Neural progenitor cell (in vitro differentiated cells): ENCODE results near the gene RSU1. TPM values are rescaled to one million over a fixed set of nuclear protein-coding genes. Genes with fewer than 3 reads are reported as not detected.

ENCODE experiments used
- DNase-seq: peaks from one replicate; pipeline ENCODE4 v3.0.0-alpha.2; 2016; ENCODE audit warnings: low spot score
- H2AFZ ChIP-seq: fragments of 200-600 bp; sonication (generic); replicated peaks from 2 replicates; pipeline ENCODE4 v1.6.1; 2016; ENCODE audit warnings: antibody characterized with exemption
- H3F3A ChIP-seq: fragments of 200-600 bp; sonication (generic); 2 replicates; pipeline ENCODE4 v1.6.1; 2016; ENCODE audit warnings: antibody characterized with exemption, low read depth
- H3K27ac ChIP-seq: fragments of 200-600 bp; sonication (generic); 2 replicates; pipeline ENCODE4 v1.5.1; 2016; ENCODE audit warnings: mild to moderate bottlenecking
- H3K27me3 ChIP-seq: fragments of 200-600 bp; sonication (generic); 2 replicates; pipeline ENCODE4 v1.6.1; 2016; ENCODE audit warnings: mild to moderate bottlenecking, moderate library complexity
- H3K36me3 ChIP-seq: fragments of 200-600 bp; sonication (generic); 2 replicates; pipeline ENCODE4 v1.5.1; 2016
- H3K4me1 ChIP-seq: fragments of 200-600 bp; sonication (generic); 2 replicates; pipeline ENCODE4 v1.6.1; 2016; ENCODE audit warnings: mixed run types
- H3K4me2 ChIP-seq: fragments of 200-600 bp; sonication (generic); 2 replicates; pipeline ENCODE4 v1.6.1; 2016
- H3K4me3 ChIP-seq: fragments of 200-600 bp; sonication (generic); 2 replicates; pipeline ENCODE4 v1.5.1; 2016
- H3K79me2 ChIP-seq: fragments of 200-600 bp; sonication (generic); 2 replicates; pipeline ENCODE4 v1.6.1; 2016; ENCODE audit warnings: low read depth
- H3K9ac ChIP-seq: fragments of 200-600 bp; sonication (generic); 2 replicates; pipeline ENCODE4 v1.6.1; 2016
- H3K9me3 ChIP-seq: fragments of 200-600 bp; sonication (generic); 2 replicates; pipeline ENCODE4 v1.5.1; 2016; ENCODE audit warnings: low read depth
- H4K20me1 ChIP-seq: fragments of 200-600 bp; sonication (generic); 2 replicates; pipeline ENCODE4 v1.6.1; 2016; ENCODE audit warnings: low read depth
- H3K27ac Mint-ChIP-seq: 3 replicates; pipeline ENCODE4 v1.8.0; 2021; ENCODE audit warnings: mixed read lengths
- H3K27me3 Mint-ChIP-seq: 2 replicates; pipeline ENCODE4 v1.8.0; 2022; ENCODE audit warnings: low read depth, mild to moderate bottlenecking, inconsistent platforms, moderate library complexity, mixed read lengths; ENCODE audit not compliant: insufficient read depth
- H3K36me3 Mint-ChIP-seq: 3 replicates; pipeline ENCODE4 v1.8.0; 2021; ENCODE audit warnings: mixed read lengths
- H3K4me1 Mint-ChIP-seq: 3 replicates; pipeline ENCODE4 v1.8.0; 2021; ENCODE audit warnings: mixed read lengths
- H3K4me3 Mint-ChIP-seq: 3 replicates; pipeline ENCODE4 v1.8.0; 2021; ENCODE audit warnings: mild to moderate bottlenecking, moderate library complexity, mixed read lengths
- H3K9me3 Mint-ChIP-seq: 3 replicates; pipeline ENCODE4 v1.8.0; 2020; ENCODE audit warnings: mixed read lengths
- CTCF ChIP-seq: fragments of 200-600 bp; sonication (generic); IDR thresholded peaks from 2 replicates; pipeline ENCODE4 v1.5.1; 2017; ENCODE audit warnings: antibody characterized with exemption, mild to moderate bottlenecking
- EZH2 ChIP-seq: fragments of 200-600 bp; sonication (generic); IDR thresholded peaks from 2 replicates; pipeline ENCODE4 v1.6.1; 2017; ENCODE audit warnings: antibody characterized with exemption, mild to moderate bottlenecking, moderate library complexity
- EZH2phosphoT487 ChIP-seq: fragments of 200-600 bp; sonication (generic); IDR thresholded peaks from 2 replicates; pipeline ENCODE4 v1.6.1; 2017; ENCODE audit warnings: antibody characterized with exemption
- total RNA-seq: library from RNA; depleted of rRNA; stranded (reverse); fragments of >200 nt; gene quantifications from 2 replicates; pipeline ENCODE4 v1.2.3, GENCODE V29; 2015; ENCODE audit warnings: low replicate concordance

Gene RSU1
- total RNA-seq, 1 donor from 2014 or later = 9.6 TPM

- no peak overlapping the region for H3K27ac ChIP-seq
- no peak overlapping the region for H2AFZ ChIP-seq
- no peaks in the 10 kb centered on the region for H3K9me3 ChIP-seq
- no peak for DNase-seq
- no peaks in the 10 kb centered on the region for H3K4me1 ChIP-seq
- no peaks in the 10 kb centered on the region for H3K79me2 ChIP-seq
- Mint-ChIP-seq H3K36me3 (no peaks in the 10 kb centered on the region), H3K27ac (no peak overlapping the region), H3K9me3 (no peaks in the 10 kb centered on the region), H3K27me3 (peaks cover 2% of the 10 kb centered on the region), H3K4me1 (no peaks in the 10 kb centered on the region), H3K4me3 (no peak overlapping the region)
- no peak overlapping the region for H3K4me2 ChIP-seq
- no peak overlapping the region for H3K4me3 ChIP-seq
- no peaks in the 10 kb centered on the region for H3K36me3 ChIP-seq
- no peak for TF ChIP-seq CTCF
- H3F3A ChIP-seq = no peaks in the 10 kb centered on the region
- H4K20me1 ChIP-seq = no peaks in the 10 kb centered on the region
- H3K27me3 ChIP-seq = no peaks in the 10 kb centered on the region
- H3K9ac ChIP-seq = no peak overlapping the region
These were observed 160.3 kb downstream of the RSU1 start for GRCh38 chr10:16656895-16657294.

DNA sequence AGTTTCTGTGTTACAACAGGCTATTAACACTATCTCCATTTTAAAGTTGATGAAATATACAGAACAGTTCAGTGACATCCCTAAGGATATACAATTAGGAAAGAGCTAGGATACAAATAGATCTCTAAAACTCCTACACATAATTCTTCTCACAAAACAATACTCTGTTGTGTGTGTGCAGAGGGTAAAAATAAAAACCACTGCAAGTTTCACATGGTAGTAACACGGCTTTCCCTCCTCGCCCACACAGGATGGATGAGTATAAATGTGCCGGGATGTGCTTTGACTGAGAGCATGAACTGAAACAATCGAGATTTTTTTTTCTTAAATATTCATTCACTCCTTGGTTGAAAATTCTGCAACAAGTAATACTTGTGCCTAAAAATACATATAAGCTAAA is 164.0 kb downstream of the RSU1 start:
- Mint-ChIP-seq H3K36me3 (no peaks in the 10 kb centered on the region), H3K9me3 (no peaks in the 10 kb centered on the region), H3K27me3 (peaks cover 2% of the 10 kb centered on the region), H3K27ac (no peak overlapping the region), H3K4me1 (no peaks in the 10 kb centered on the region), H3K4me3 (no peak overlapping the region)
- H3K9ac ChIP-seq = no peak overlapping the region
- H3K9me3 ChIP-seq = no peaks in the 10 kb centered on the region
- H3K4me1 ChIP-seq = no peaks in the 10 kb centered on the region
- H4K20me1 ChIP-seq = no peaks in the 10 kb centered on the region
- H3K79me2 ChIP-seq = no peaks in the 10 kb centered on the region
- H3F3A ChIP-seq = no peaks in the 10 kb centered on the region
- H2AFZ ChIP-seq = no peak overlapping the region
- no peak overlapping the region for H3K4me2 ChIP-seq
- no peak for DNase-seq
- H3K27ac ChIP-seq = no peak overlapping the region
- H3K36me3 ChIP-seq = no peaks in the 10 kb centered on the region
- TF ChIP-seq CTCF = no peak
- no peak for TF ChIP-seq EZH2phosphoT487
- no peak overlapping the region for H3K4me3 ChIP-seq
- H3K27me3 ChIP-seq = no peaks in the 10 kb centered on the region

DNA sequence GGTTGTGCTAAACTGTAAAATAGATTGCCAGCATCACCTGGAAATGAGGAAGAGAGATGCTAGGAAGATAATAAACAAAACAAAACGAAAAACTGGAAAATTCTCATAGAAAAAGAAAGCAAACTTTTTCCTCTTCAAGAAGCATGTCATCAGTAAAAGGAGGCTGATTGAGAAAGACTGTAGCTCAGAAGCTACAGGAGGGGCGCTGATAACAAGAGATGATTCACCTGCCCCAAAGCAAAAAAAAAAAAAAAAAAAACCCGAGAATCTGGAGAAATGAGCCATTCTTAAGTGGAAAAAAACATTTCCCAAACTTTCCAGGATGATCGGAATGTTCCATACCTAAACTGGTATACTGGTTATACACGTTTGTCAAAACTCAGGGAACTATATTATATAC is 165.1 kb downstream of the RSU1 start:
- H3K9ac ChIP-seq = no peak overlapping the region
- no peaks in the 10 kb centered on the region for H4K20me1 ChIP-seq
- no peak overlapping the region for H2AFZ ChIP-seq
- DNase-seq = no peak
- no peak overlapping the region for H3K4me3 ChIP-seq
- no peaks in the 10 kb centered on the region for H3K9me3 Mint-ChIP-seq
- no peaks in the 10 kb centered on the region for H3K4me1 ChIP-seq
- no peaks in the 10 kb centered on the region for H3K9me3 ChIP-seq
- no peak overlapping the region for H3K4me3 Mint-ChIP-seq
- H3K4me1 Mint-ChIP-seq = no peaks in the 10 kb centered on the region
- no peaks in the 10 kb centered on the region for H3K36me3 ChIP-seq
- TF ChIP-seq CTCF = no peak
- no peak for TF ChIP-seq EZH2phosphoT487
- TF ChIP-seq EZH2 = no peak
- no peaks in the 10 kb centered on the region for H3K36me3 Mint-ChIP-seq
- H3K27ac ChIP-seq = no peak overlapping the region
- no peaks in the 10 kb centered on the region for H3F3A ChIP-seq
- no peak overlapping the region for H3K27ac Mint-ChIP-seq
- peaks cover 2% of the 10 kb centered on the region for H3K27me3 Mint-ChIP-seq
- no peaks in the 10 kb centered on the region for H3K27me3 ChIP-seq
- no peak overlapping the region for H3K4me2 ChIP-seq
- H3K79me2 ChIP-seq = no peaks in the 10 kb centered on the region

- Histone ChIP-seq H3K79me2 (no peaks in the 10 kb centered on the region), H3F3A (no peaks in the 10 kb centered on the region), H2AFZ (no peak overlapping the region), H4K20me1 (no peaks in the 10 kb centered on the region), H3K9ac (no peak overlapping the region), H3K36me3 (no peaks in the 10 kb centered on the region), H3K4me2 (no peak overlapping the region), H3K4me1 (no peaks in the 10 kb centered on the region), H3K27me3 (no peaks in the 10 kb centered on the region), H3K4me3 (no peak overlapping the region), H3K9me3 (no peaks in the 10 kb centered on the region), H3K27ac (no peak overlapping the region)
- H3K4me1 Mint-ChIP-seq = no peaks in the 10 kb centered on the region
- H3K27me3 Mint-ChIP-seq = peaks cover 2% of the 10 kb centered on the region
- no peaks in the 10 kb centered on the region for H3K36me3 Mint-ChIP-seq
- H3K9me3 Mint-ChIP-seq = no peaks in the 10 kb centered on the region
- H3K4me3 Mint-ChIP-seq = no peak overlapping the region
- DNase-seq = no peak
- H3K27ac Mint-ChIP-seq = no peak overlapping the region
- no peak for TF ChIP-seq CTCF
- TF ChIP-seq EZH2 = no peak
- TF ChIP-seq EZH2phosphoT487 = no peak
These were observed 167.5 kb downstream of the RSU1 start for GRCh38 chr10:16649757-16650156.
